HG03196 (cell line): Measurements from ENCODE around the gene CIAO2A.
"Not testable (repeated sequence)": the region's sequence is repeated elsewhere in the genome, so short reads cannot be mapped to it uniquely, and the experiment has no call there.

Source experiments
- ATAC-seq: cut with Tn5 transposase; IDR thresholded peaks from one replicate; pipeline ENCODE4 v1.9.1; 2021; ENCODE audit not compliant: unreplicated experiment

CIAO2A gene

GRCh38 chr15:64093627-64094417 is at the start of gene CIAO2A:
Gene CIAO2A (minus strand): TSS chr15:64093838. CDS start chr15:64093768, 70 bp downstream.
- ATAC-seq = peak; percentile 56

- no peak for ATAC-seq
These were observed 49.6 kb upstream of the CIAO2A start for GRCh38 chr15:64143276-64143675.

GRCh38 chr15:64141798-64142512 is 48.3 kb upstream of the CIAO2A start:
- no peak for ATAC-seq

- no peak for ATAC-seq
These were observed 44.8 kb upstream of the CIAO2A start for GRCh38 chr15:64138331-64138941.

- ATAC-seq = no peak
These were observed 43.7 kb upstream of the CIAO2A start for GRCh38 chr15:64137226-64137833.

- no peak for ATAC-seq
These were observed 42.7 kb upstream of the CIAO2A start for GRCh38 chr15:64136347-64136746.

- ATAC-seq = no peak
These were observed 40.7 kb upstream of the CIAO2A start for GRCh38 chr15:64134345-64134829.

- no peak for ATAC-seq
These were observed 40.1 kb upstream of the CIAO2A start for GRCh38 chr15:64133623-64134344.

GRCh38 chr15:64132217-64132616 is 38.6 kb upstream of the CIAO2A start:
- no peak for ATAC-seq

- no peak for ATAC-seq
These were observed 37.9 kb upstream of the CIAO2A start for GRCh38 chr15:64131547-64131946.

GRCh38 chr15:64130159-64130558 is 36.5 kb upstream of the CIAO2A start:
- no peak for ATAC-seq

- ATAC-seq = no peak
These were observed 34.1 kb upstream of the CIAO2A start for GRCh38 chr15:64127521-64128270.

GRCh38 chr15:64125978-64126377 is 32.3 kb upstream of the CIAO2A start:
- ATAC-seq = no peak

GRCh38 chr15:64122936-64123351 is 29.3 kb upstream of the CIAO2A start:
- no peak for ATAC-seq

- no peak for ATAC-seq
These were observed 28.8 kb upstream of the CIAO2A start for GRCh38 chr15:64122444-64122843.

- ATAC-seq = no peak
These were observed 28.0 kb upstream of the CIAO2A start for GRCh38 chr15:64121614-64122013.

GRCh38 chr15:64120322-64120721 is 26.7 kb upstream of the CIAO2A start:
- not testable (repeated sequence) for ATAC-seq

GRCh38 chr15:64117759-64118487 is 24.3 kb upstream of the CIAO2A start:
- ATAC-seq = no peak

- no peak for ATAC-seq
These were observed 19.3 kb upstream of the CIAO2A start for GRCh38 chr15:64112904-64113303.
